Measurements from ENCODE around the gene NLK. TPM values are rescaled to one million over a fixed set of nuclear protein-coding genes. Genes with fewer than 3 reads are reported as not detected.
A peak's percentile ranks its signal among the peaks of the same experiment; 100 is the strongest.

The NLK gene
- total RNA-seq, 3 donors from 2014 or later: 9.8 to 11.2 (median 10.9) TPM

DNA sequence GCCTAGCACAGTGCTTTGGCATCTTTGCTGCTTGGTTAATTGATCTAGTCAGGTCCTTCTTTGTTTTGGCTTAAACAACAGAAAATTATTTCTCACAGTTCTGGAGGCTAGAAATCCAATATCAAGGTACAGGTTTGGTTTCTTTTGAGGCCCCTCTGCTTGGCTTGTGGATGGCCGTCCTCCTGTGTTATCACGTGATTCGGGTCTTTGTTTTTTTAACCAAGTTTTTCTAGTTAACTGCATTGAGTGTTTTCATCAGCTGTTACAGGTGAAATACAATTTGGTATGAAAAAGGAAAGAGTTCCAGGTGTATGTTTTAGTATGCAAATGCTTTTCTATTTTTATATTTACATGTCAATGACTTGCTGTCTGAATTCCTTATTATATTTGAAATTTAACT lies 2.8 kb downstream of the NLK start:
- ATAC-seq: no peak
- Mint-ChIP-seq H3K36me3 (ENCODE audit: insufficient read depth) (peaks cover 5% of the 10 kb centered on the region), H3K9me3 (no peaks in the 10 kb centered on the region), H3K4me1 (ENCODE audit: low read depth) (peaks cover 75% of the 10 kb centered on the region), H3K27me3 (ENCODE audit: low read depth) (no peaks in the 10 kb centered on the region), H3K4me3 (peak overlapping the region; percentile 26)
- DNase-seq: no peak

DNA sequence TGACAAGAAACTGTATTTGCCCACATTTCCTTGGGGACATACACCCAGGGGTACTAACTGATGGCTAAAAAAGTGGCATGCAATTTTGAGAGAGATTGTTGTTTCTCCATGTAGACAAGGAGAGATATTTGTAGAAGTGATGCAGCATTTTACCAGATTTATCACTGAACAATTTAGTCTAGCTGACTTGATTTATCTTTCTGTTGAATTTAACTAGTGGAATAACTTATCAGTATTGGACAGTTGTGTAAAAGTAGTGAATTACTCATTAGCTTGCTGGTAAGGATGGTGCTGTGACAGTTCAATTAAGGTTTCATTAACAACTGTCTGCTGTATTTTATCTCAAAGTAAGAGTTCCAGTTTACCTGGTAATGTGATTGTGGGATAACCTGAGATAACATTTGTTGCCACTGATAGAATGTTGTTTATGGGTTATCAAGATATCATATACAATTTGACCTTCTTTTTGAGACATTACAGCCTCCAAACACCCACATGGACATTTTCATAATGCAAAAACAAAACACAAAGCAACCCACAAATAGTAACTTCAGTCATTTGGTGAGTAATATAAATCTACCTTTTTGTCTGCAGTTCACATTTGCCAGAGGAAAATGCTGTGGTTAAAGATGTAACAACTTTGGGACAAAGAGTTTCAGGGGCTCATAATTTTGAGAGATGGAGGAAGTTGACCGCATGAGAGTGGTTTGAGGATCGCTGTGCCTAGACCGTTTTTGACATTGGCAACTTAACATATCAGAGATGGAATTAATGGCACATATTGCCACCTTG lies 3.8 kb downstream of the NLK start:
- Mint-ChIP-seq H3K9me3 (no peaks in the 10 kb centered on the region), H3K4me3 (no peak overlapping the region), H3K36me3 (ENCODE audit: insufficient read depth) (peaks cover 7% of the 10 kb centered on the region), H3K27me3 (ENCODE audit: low read depth) (no peaks in the 10 kb centered on the region), H3K4me1 (ENCODE audit: low read depth) (peaks cover 77% of the 10 kb centered on the region)
- DNase-seq: no peak
- ATAC-seq: peak in 1 of 2 donors; percentile 5

DNA sequence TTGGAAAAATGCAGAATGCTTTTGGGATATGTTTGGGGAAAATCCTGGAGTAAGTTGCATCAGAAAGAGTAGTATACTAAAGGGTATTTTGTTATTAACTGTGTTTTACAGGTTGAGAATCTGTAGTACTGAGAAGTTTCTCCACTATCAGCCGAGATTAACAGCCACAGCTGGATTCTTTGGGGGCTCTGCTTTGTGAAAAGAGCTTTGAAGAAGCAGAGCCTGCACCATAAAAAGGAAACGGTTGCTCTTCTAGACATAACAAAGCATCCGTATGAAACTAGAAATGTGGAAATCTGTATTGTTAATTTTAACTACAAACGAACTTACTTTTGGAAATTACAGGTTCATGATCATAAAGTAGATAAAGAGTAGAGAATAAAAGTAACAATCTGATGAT lies 5.3 kb downstream of the NLK start:
- DNase-seq (no peak), ATAC-seq (peak in 1 of 2 donors; percentile 55)
- Mint-ChIP-seq H3K36me3 (ENCODE audit: insufficient read depth) (peaks cover 7% of the 10 kb centered on the region), H3K4me1 (ENCODE audit: low read depth) (peaks cover 76% of the 10 kb centered on the region), H3K4me3 (no peak overlapping the region), H3K9me3 (no peaks in the 10 kb centered on the region), H3K27me3 (ENCODE audit: low read depth) (no peaks in the 10 kb centered on the region)

DNA sequence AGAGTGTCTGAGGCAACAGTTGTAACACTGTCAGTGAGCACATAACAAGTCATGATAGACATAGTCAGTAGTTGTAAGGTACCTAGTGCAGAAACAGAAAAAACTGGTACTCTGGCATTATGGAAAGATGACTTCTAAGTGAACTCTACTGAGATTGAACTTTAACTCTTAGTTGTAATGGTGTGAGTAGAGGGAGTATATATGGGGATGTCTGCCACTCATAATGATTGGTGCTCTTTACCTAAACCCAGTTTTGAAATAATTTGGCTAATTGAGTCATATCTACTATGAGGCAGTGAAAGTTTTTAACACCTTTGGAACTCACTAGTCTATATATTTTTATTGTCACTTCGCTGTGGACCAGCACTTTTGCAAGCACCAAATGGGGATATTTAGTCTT lies 6.6 kb downstream of the NLK start:
- Mint-ChIP-seq H3K9me3 (no peaks in the 10 kb centered on the region), H3K4me1 (ENCODE audit: low read depth) (peaks cover 75% of the 10 kb centered on the region), H3K4me3 (no peak overlapping the region), H3K36me3 (ENCODE audit: insufficient read depth) (peaks cover 7% of the 10 kb centered on the region), H3K27me3 (ENCODE audit: low read depth) (no peaks in the 10 kb centered on the region)
- DNase-seq (no peak), ATAC-seq (peak; percentile 41 to 54)

DNA sequence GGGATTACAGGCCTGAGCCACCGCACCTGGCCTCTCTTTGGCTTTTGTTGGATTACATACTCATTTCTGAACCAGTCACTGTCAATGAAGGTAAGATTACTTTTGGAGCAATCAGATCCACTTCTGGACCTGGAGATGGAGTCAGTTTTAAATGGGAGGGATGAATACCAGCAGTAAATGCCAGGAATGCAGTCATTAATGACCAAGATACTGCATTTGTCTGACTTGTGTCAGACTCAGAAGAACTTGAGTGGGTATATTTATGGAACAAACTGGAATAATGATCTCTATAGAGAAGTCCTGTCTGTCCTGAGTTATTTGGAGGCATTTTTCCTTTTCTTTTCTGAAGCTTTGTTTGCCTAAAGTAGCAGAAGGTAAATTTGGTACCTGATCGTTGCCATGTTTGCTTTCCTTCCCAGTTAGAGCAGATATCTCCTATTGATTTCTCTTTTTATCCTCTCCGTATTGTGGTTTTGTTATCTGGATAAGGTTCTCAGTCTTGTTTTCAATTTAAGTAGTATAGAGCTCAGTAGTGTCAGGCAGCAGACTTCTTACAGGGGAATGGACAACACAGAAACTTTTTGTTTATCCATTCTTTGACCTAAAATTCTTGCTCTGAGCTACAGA lies 10.7 kb downstream of the NLK start:
- Mint-ChIP-seq H3K4me1 (ENCODE audit: low read depth) (peaks cover 59% of the 10 kb centered on the region), H3K4me3 (no peak overlapping the region), H3K9me3 (no peaks in the 10 kb centered on the region), H3K36me3 (ENCODE audit: insufficient read depth) (peaks cover 9% of the 10 kb centered on the region), H3K27me3 (ENCODE audit: low read depth) (no peaks in the 10 kb centered on the region)
- no peak for DNase-seq
- ATAC-seq: no peak

DNA sequence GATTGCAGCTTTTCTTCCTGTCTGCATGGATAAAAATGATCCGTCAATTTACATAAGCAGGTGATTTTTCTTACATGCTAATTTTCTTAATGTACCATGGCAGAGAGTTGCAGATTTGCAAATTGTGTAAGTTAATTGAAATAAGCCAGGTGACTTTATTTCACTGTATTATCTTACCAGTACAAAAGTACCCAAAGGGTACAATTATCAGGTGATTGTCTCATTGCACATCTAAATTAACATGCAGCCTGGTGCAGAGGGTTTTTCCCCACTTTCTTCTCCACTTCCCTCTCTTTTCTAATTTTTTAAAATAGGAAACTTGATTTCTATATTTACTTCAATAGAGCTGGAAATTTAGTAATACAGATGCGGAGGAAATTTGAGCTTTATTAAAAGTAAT lies 11.2 kb downstream of the NLK start:
- Mint-ChIP-seq H3K4me3 (no peak overlapping the region), H3K27me3 (ENCODE audit: low read depth) (no peaks in the 10 kb centered on the region), H3K4me1 (ENCODE audit: low read depth) (peaks cover 57% of the 10 kb centered on the region), H3K36me3 (ENCODE audit: insufficient read depth) (peaks cover 9% of the 10 kb centered on the region), H3K9me3 (no peaks in the 10 kb centered on the region)
- ATAC-seq (no peak), DNase-seq (no peak)

DNA sequence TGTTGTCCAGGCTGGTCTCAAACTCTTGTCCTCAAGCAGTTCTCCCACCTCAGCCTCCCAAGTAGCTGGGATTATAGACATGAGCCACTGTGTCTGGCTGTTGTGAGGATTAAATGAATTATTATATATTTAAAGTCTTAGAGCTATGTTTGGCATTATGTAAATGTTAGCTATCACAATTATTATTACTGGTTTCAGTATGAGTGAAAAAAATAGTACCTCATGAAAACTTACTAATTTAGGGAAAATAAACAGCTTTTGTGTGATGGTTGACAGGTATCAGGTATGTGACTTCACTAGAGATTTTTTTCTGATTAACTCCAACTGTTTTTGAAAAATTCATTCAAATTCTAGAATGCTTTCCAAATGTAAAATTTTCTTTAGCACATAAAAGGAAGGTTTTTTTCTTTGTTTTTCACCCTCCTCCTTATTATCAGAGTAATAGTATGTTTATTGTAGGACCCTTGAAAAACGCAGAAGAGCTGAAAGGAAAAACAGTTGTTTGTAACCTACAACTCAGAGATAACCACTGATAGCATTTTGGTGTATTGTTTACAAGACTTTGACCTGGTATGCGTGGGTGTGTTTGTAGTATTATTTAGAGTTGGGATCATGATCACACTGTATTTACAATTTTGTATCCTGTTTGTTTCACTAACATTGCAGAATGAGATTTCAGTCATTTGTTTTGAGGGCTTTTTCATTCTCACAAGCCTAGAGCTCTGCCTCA lies 13.2 kb downstream of the NLK start:
- DNase-seq (no peak), ATAC-seq (no peak)
- peaks cover 4% of the 10 kb centered on the region for H3K36me3 Mint-ChIP-seq (ENCODE audit: insufficient read depth)
- no peaks in the 10 kb centered on the region for H3K27me3 Mint-ChIP-seq (ENCODE audit: low read depth)
- no peak overlapping the region for H3K4me3 Mint-ChIP-seq
- H3K4me1 Mint-ChIP-seq (ENCODE audit: low read depth): peaks cover 43% of the 10 kb centered on the region
- no peaks in the 10 kb centered on the region for H3K9me3 Mint-ChIP-seq

DNA sequence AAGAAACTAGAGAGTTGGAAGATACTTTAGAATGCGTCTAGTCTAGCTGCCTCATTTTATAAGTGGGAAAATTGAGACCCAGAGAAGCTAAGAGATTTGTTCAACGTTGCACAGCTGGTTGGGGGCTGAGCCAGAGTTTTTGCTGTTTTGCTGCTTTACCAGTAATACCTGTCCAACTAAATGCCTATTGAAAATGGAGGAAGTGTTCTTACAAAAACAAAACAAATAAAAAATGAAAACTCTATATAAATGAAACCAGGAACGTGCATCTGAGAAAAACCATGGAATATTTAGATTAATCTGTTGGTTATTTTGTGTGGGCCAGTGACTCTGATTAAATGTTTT lies 13.8 kb downstream of the NLK start:
- Mint-ChIP-seq H3K4me3 (no peak overlapping the region), H3K4me1 (ENCODE audit: low read depth) (peaks cover 43% of the 10 kb centered on the region), H3K36me3 (ENCODE audit: insufficient read depth) (peaks cover 4% of the 10 kb centered on the region), H3K9me3 (no peaks in the 10 kb centered on the region), H3K27me3 (ENCODE audit: low read depth) (no peaks in the 10 kb centered on the region)
- no peak for ATAC-seq
- DNase-seq: no peak

DNA sequence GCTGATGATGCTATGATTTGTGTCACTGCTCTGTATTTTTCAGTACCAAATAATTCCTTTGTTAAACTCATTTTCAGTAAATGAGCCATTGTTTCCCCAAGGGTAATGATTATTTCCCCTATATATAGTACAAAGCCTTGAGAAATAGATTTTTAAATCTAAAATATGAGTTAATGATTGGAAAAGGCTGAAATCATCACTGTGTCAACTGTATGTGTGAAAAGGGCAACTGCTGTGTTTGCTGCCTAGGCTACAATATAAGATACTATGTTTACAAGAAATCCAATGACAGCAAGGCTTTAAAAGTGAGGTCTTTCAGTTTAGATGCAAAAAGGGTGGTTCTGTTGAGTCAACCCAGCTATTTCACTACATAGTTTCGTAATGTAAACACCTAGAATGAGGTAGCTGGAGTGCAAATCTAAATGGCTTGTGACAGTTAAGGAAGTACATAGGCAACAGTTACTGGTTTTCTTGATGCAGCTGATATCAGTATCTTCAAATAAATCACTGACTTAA lies 15.3 kb downstream of the NLK start:
- H3K9me3 Mint-ChIP-seq: no peaks in the 10 kb centered on the region
- H3K36me3 Mint-ChIP-seq (ENCODE audit: insufficient read depth): peaks cover 4% of the 10 kb centered on the region
- H3K4me1 Mint-ChIP-seq (ENCODE audit: low read depth): peaks cover 41% of the 10 kb centered on the region
- peak; percentile 83 to 88 for ATAC-seq
- DNase-seq: no peak
- H3K27me3 Mint-ChIP-seq (ENCODE audit: low read depth): no peaks in the 10 kb centered on the region
- no peak overlapping the region for H3K4me3 Mint-ChIP-seq

DNA sequence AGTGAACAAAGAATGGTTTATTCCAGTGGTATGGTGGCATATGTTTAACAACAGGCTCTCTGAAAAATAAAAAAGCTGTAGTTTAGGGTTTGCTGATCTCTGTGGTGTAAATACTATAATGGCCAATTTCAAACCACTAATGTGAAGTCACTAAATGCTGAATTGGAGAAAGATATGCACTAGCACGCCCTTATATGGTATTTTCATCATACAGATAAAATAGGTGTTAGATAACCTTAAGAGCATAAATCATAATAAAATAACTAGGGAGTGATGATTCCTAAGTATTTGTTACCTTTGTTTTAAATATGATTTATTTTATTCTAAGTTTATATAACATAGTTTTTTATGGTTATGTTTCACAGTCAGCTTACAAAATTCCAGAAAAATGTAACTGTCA lies 17.2 kb downstream of the NLK start:
- Mint-ChIP-seq H3K9me3 (no peaks in the 10 kb centered on the region), H3K4me1 (ENCODE audit: low read depth) (peaks cover 34% of the 10 kb centered on the region), H3K36me3 (ENCODE audit: insufficient read depth) (peaks cover 7% of the 10 kb centered on the region), H3K27me3 (ENCODE audit: low read depth) (no peaks in the 10 kb centered on the region), H3K4me3 (no peak overlapping the region)
- DNase-seq (no peak), ATAC-seq (no peak)

DNA sequence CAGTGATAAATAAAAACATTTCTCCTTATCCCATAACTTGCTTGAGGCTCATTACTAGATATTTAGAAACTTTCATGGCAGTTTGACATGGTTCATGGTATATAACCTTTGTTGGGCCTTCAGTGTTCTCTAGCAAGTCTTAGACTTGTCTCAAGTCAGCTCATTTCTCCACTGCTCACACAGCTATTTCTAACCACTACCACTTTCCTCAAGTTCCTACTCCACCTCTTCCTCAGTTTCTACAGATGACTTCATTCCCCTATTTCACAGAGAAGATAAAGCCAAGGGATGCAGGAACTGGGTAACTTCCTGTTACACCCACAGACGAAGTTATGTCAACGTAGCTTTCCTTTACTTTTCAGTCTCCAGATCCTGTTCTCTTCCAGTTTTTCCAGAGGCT lies 23.2 kb downstream of the NLK start:
- peaks cover 10% of the 10 kb centered on the region for H3K36me3 Mint-ChIP-seq (ENCODE audit: insufficient read depth)
- H3K4me1 Mint-ChIP-seq (ENCODE audit: low read depth): peaks cover 26% of the 10 kb centered on the region

DNA sequence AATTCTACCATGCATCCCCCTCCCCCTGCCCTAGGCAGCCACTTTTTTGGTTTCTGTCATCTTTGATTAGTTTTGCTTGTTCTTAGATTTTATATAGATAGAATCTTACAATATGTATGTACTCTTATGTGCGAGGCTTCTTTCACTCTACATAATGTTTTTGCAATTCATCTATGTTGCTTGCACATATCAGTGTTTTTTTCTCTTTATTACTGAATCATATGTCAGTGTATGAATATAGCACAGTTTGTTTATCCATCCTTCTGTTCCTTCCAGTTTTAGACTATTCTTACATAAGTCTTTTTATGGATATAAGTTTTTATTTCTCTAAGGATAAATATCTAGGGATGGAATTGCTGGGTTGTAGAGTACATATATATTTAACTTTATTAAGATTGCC lies 26.6 kb downstream of the NLK start:
- no peak for ATAC-seq
- Mint-ChIP-seq H3K4me1 (ENCODE audit: low read depth) (peaks cover 48% of the 10 kb centered on the region), H3K27me3 (ENCODE audit: low read depth) (no peaks in the 10 kb centered on the region), H3K4me3 (no peak overlapping the region), H3K36me3 (ENCODE audit: insufficient read depth) (peaks cover 14% of the 10 kb centered on the region), H3K9me3 (peaks cover 7% of the 10 kb centered on the region)
- no peak for DNase-seq

More for the DNA sequence above, 23.2 kb downstream of the NLK start:
- ATAC-seq (no peak), DNase-seq (no peak)
- Mint-ChIP-seq H3K4me3 (no peak overlapping the region), H3K27me3 (ENCODE audit: low read depth) (no peaks in the 10 kb centered on the region), H3K9me3 (no peaks in the 10 kb centered on the region)

DNA sequence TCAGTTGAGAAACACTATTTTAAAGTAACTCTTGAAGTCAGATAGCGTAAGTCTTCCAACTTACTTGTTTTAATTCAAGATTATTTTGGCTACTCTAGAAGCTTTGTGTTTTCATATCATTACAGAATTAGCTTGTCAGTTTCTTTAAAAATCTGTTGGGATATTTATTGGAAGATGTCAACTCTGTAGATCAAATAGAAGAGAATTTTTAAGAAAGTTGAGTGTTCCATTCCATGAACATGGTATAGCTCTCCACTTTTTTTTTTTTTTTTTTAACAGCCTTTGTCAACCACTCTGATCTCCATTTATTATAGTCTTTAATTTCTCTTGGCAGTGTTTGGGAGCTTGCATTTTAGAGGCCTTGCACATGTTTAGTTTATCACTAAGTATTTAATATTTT lies 28.7 kb downstream of the NLK start:
- H3K4me3 Mint-ChIP-seq: no peak overlapping the region
- H3K9me3 Mint-ChIP-seq: peaks cover 7% of the 10 kb centered on the region
- no peak for DNase-seq
- no peaks in the 10 kb centered on the region for H3K27me3 Mint-ChIP-seq (ENCODE audit: low read depth)
- peaks cover 48% of the 10 kb centered on the region for H3K4me1 Mint-ChIP-seq (ENCODE audit: low read depth)
- ATAC-seq: no peak
- peaks cover 12% of the 10 kb centered on the region for H3K36me3 Mint-ChIP-seq (ENCODE audit: insufficient read depth)

DNA sequence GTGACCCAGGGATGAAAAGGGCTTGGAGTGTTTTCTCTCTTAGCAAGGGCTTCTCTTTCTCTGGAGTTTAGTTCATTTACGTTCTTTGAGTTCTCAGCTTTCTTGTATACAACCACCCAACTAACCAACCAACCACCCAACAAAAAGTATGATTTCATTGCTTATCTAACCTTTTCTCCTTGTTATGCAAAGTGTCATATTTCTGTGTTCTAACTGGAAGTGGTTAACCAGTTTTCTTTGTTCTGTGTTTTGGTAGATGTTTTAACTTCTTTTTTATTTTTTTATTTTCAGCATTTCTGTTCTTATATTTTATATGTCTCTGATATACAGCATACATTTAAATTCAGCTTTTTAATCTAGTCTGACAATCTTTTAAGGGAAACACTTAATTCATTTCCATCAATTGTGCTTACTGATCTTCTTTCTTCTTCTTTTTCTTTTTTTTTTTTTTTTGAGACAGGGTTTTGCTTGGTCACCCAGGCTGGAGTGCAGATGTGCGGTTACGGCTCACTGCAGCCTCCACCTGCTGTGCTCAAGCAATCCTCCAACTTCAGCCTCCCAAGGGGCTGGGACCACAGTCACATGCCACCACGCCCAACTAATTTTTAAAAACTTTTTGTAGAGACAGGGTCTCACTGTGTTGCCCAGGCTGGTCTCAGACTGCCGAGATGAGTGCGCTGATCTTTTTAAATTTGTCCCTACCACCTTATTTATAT lies 29.6 kb downstream of the NLK start:
- Mint-ChIP-seq H3K36me3 (ENCODE audit: insufficient read depth) (peaks cover 13% of the 10 kb centered on the region), H3K4me3 (no peak overlapping the region), H3K4me1 (ENCODE audit: low read depth) (peaks cover 55% of the 10 kb centered on the region), H3K9me3 (peaks cover 7% of the 10 kb centered on the region), H3K27me3 (ENCODE audit: low read depth) (no peaks in the 10 kb centered on the region)
- DNase-seq: no peak
- ATAC-seq: no peak

Measured in activated T-cell treated with anti-CD3 and anti-CD28 coated beads, Interleukin-2, amount 50 U/mL, for 4 hours (primary cell).